OCI-LY3 (cell line): Measurements from ENCODE around the gene ZSCAN5A.

Experiments
- H2AFZ ChIP-seq: fragments of 200-600, 300-600 bp; shearing (Covaris generic); 2 replicates; pipeline ENCODE4 v1.6.0; 2014; ENCODE audit warnings: antibody characterized with exemption, low read depth, low read length
- H3K27ac ChIP-seq: fragments of 200-600, 300-600 bp; sonication (generic); 2 replicates; pipeline ENCODE4 v1.5.1; 2014; ENCODE audit warnings: mild to moderate bottlenecking, low read length, moderate library complexity, mixed read lengths
- H3K27me3 ChIP-seq: fragments of 200-600, 300-600 bp; sonication (generic); 2 replicates; pipeline ENCODE4 v1.6.1; 2014; ENCODE audit warnings: low read depth, low read length, mixed read lengths
- H3K36me3 ChIP-seq: fragments of 200-600, 300-600 bp; sonication (generic); replicated peaks from 2 replicates; pipeline ENCODE3; 2014; ENCODE audit warnings: low read depth, low read length, mixed read lengths
- H3K4me1 ChIP-seq: fragments of 300-600, 200-600 bp; sonication (generic); 2 replicates; pipeline ENCODE4 v1.6.1; 2014; ENCODE audit warnings: low read length, mixed read lengths
- H3K4me2 ChIP-seq: fragments of 200-600, 300-600 bp; sonication (generic); 2 replicates; pipeline ENCODE4 v1.6.1; 2014; ENCODE audit warnings: low read length, mixed read lengths
- H3K4me3 ChIP-seq: fragments of 300-600, 200-600 bp; sonication (generic); 2 replicates; pipeline ENCODE4 v1.5.1; 2014; ENCODE audit warnings: antibody characterized with exemption, mild to moderate bottlenecking, low read length, moderate library complexity
- H3K79me2 ChIP-seq: fragments of 300-600, 200-600 bp; shearing (Covaris generic); 2 replicates; pipeline ENCODE4 v1.6.1; 2014; ENCODE audit warnings: mild to moderate bottlenecking, low read length, mixed read lengths
- H3K9ac ChIP-seq: fragments of 300-600, 200-600 bp; shearing (Covaris generic); 2 replicates; pipeline ENCODE4 v1.6.0; 2014; ENCODE audit warnings: mild to moderate bottlenecking, low read length, moderate library complexity
- H3K9me3 ChIP-seq: fragments of 200-600, 300-600 bp; shearing (Covaris generic); 2 replicates; pipeline ENCODE4 v1.6.1; 2014; ENCODE audit warnings: low read length, mixed read lengths; ENCODE audit not compliant: insufficient read depth
- H4K20me1 ChIP-seq: fragments of 200-600, 300-600 bp; sonication (generic); 2 replicates; pipeline ENCODE4 v1.6.1; 2016; ENCODE audit warnings: low read length, mixed read lengths; ENCODE audit not compliant: insufficient read depth
- EZH2phosphoT487 ChIP-seq: fragments of 200-600 bp; shearing (Covaris generic); IDR thresholded peaks from 2 replicates; pipeline ENCODE4 v1.6.1; 2018; ENCODE audit warnings: antibody characterized with exemption, mixed run types, low read depth
- TF ChIP-seq, protein P1 (sequence below): fragments of 200-600, 300-600 bp; sonication (generic); IDR thresholded peaks from 2 replicates; pipeline ENCODE4 v1.5.1; 2014; ENCODE audit warnings: antibody characterized with exemption, low read length, low read depth

The ZSCAN5A gene, protein sequence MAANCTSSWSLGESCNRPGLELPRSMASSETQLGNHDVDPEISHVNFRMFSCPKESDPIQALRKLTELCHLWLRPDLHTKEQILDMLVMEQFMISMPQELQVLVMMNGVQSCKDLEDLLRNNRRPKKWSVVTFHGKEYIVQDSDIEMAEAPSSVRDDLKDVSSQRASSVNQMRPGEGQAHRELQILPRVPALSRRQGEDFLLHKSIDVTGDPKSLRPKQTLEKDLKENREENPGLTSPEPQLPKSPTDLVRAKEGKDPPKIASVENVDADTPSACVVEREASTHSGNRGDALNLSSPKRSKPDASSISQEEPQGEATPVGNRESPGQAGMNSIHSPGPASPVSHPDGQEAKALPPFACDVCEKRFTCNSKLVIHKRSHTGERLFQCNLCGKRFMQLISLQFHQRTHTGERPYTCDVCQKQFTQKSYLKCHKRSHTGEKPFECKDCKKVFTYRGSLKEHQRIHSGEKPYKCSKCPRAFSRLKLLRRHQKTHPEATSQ

DNA sequence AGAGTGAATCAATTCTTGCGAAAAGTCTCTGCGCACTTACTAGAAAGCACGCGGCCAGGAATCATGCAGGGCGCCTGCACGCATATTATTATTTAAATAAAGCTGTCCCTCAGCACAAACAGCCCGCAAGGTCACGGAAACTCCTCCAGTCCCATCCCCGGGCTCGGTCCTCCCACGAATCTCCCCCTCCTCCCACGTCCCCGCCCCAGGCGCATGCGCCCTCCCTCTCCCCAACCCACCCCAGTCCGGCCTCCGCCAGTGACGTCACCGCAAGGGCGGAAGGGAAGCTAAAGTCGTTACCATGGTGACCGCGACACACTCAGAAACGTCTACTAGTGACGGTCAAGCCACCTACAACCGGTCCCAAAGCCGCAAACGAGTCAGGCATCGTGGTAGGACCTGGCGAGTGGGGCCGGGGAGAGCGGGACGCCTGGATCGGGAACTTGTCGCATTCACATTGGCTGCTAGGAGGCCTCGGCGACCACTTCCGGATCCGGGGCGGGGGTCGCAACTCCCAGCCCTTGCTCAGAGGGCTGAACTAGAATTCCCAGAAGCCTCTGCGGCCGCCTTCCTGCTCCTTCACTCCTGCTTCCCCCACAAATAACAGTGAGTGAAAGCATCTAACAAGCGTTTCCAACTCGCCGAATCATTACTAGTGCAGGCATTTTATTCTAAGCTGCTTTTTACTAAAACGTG, at the start of gene ZSCAN5A:
Gene ZSCAN5A, minus strand, starts transcription at position 459 of the 696 bp plus-strand sequence. CDS start 89,793 bp downstream, outside the sequence.
- TF ChIP-seq, protein P1, sequence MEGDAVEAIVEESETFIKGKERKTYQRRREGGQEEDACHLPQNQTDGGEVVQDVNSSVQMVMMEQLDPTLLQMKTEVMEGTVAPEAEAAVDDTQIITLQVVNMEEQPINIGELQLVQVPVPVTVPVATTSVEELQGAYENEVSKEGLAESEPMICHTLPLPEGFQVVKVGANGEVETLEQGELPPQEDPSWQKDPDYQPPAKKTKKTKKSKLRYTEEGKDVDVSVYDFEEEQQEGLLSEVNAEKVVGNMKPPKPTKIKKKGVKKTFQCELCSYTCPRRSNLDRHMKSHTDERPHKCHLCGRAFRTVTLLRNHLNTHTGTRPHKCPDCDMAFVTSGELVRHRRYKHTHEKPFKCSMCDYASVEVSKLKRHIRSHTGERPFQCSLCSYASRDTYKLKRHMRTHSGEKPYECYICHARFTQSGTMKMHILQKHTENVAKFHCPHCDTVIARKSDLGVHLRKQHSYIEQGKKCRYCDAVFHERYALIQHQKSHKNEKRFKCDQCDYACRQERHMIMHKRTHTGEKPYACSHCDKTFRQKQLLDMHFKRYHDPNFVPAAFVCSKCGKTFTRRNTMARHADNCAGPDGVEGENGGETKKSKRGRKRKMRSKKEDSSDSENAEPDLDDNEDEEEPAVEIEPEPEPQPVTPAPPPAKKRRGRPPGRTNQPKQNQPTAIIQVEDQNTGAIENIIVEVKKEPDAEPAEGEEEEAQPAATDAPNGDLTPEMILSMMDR, result no peak
- no peak for TF ChIP-seq EZH2phosphoT487
- no peaks in the 10 kb centered on the region for H4K20me1 ChIP-seq
- peak within 1 kb of the TSS; percentile 93 for H2AFZ ChIP-seq
- H3K27ac ChIP-seq, result peak within 1 kb of the TSS; percentile 83
- H3K79me2 ChIP-seq, result peaks cover 6% of the 10 kb centered on the region; the same call in 1 of the 2 replicates
- no peaks in the 10 kb centered on the region for H3K9me3 ChIP-seq
- peak within 1 kb of the TSS; percentile 85 for H3K9ac ChIP-seq
- peak within 1 kb of the TSS; percentile 88 for H3K4me3 ChIP-seq
- H3K4me2 ChIP-seq, result peak within 1 kb of the TSS; percentile 84
- H3K4me1 ChIP-seq, result peaks cover 12% of the 10 kb centered on the region
- H3K36me3 ChIP-seq, result peaks cover 3% of the 10 kb centered on the region
- H3K27me3 ChIP-seq, result no peaks in the 10 kb centered on the region

DNA sequence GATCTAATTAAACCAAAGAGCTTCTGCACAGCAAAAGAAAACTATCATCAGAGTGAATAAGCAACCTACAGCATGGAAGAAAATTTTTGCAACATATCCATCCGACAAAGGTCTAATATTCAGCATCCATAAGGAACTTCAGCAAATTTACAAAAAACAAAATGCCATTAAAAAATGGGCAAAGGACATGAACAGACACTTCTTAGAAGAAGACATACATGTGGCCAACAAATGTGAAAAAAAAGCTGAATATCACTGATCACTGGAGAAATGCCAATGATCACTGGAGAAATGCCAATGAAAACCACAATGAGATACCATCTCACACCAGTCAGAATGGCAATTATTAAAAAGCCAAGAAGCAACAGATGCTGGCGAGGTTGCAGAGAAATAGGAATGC, 46.2 kb upstream of the ZSCAN5A start:
- TF ChIP-seq, protein P1, result no peak
- no peak for TF ChIP-seq EZH2phosphoT487
- Histone ChIP-seq H3K4me2 (no peak overlapping the region), H3K79me2 (no peaks in the 10 kb centered on the region), H3K9ac (no peak overlapping the region), H3K9me3 (no peaks in the 10 kb centered on the region; the same call in none of the 2 replicates), H2AFZ (no peak overlapping the region), H3K27me3 (no peaks in the 10 kb centered on the region), H4K20me1 (no peaks in the 10 kb centered on the region), H3K4me3 (no peak overlapping the region), H3K27ac (no peak overlapping the region), H3K36me3 (no peaks in the 10 kb centered on the region), H3K4me1 (no peaks in the 10 kb centered on the region)

GRCh38 chr19:56356944-56357343, 42.3 kb upstream of the ZSCAN5A start:
- Histone ChIP-seq H3K9me3 (no peaks in the 10 kb centered on the region; the same call in 1 of the 2 replicates), H3K9ac (no peak overlapping the region), H4K20me1 (no peaks in the 10 kb centered on the region), H3K27me3 (no peaks in the 10 kb centered on the region), H3K4me1 (no peaks in the 10 kb centered on the region), H3K27ac (no peak overlapping the region), H3K4me3 (no peak overlapping the region), H3K4me2 (no peak overlapping the region), H3K79me2 (no peaks in the 10 kb centered on the region), H3K36me3 (no peaks in the 10 kb centered on the region), H2AFZ (no peak overlapping the region)
- TF ChIP-seq EZH2phosphoT487, result no peak
- TF ChIP-seq, protein P1, result no peak

DNA sequence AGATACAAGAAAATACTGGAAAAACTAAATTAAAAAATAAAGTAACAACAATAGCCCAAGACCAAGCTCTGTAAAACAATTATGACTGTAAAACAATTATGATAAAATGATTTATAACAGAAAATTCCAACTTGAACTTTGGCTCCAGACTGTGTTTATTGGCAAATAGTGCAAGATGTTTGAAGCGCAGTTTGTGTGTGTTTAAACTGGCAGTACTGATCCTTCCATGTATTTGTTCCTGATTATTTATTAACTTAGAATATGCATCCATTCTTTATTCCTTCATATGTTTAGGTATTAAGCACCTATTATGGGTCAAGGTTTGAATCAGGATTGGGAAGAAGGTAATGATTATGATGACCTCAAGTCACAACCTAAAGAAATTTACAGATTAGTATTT, 40.9 kb upstream of the ZSCAN5A start:
- no peak overlapping the region for H3K4me3 ChIP-seq
- H4K20me1 ChIP-seq, result no peaks in the 10 kb centered on the region
- H3K36me3 ChIP-seq, result no peaks in the 10 kb centered on the region
- H3K9me3 ChIP-seq, result no peaks in the 10 kb centered on the region; the same call in 1 of the 2 replicates
- H3K4me1 ChIP-seq, result no peaks in the 10 kb centered on the region
- no peaks in the 10 kb centered on the region for H3K27me3 ChIP-seq
- H3K79me2 ChIP-seq, result no peaks in the 10 kb centered on the region
- TF ChIP-seq, protein P1, result no peak
- TF ChIP-seq EZH2phosphoT487, result no peak
- H3K4me2 ChIP-seq, result no peak overlapping the region
- no peak overlapping the region for H3K9ac ChIP-seq
- no peak overlapping the region for H2AFZ ChIP-seq
- H3K27ac ChIP-seq, result no peak overlapping the region
